ENCODE data around the gene KCTD1. TPM values are rescaled to one million over a fixed set of nuclear protein-coding genes. Genes with fewer than 3 reads are reported as not detected.

KCTD1 gene
- total and polyA plus RNA-seq, 2 of the 8 experiments (the other 6 are each of a cell fraction or from before 2014, with no cell fraction given), result 7.7 to 14.0 TPM

- TF ChIP-seq CTCF (IDR thresholded peaks at IDR 0.05; ENCODE audit: control extremely low read depth in 1 of 3, insufficient read depth in 1 of 3, low read depth in 1 of 3, low read length in 3 of 3) (peak in 1 of 3 experiments; percentile 12; a peak in 1 of 4 replicates), KDM4A (IDR thresholded peaks at IDR 0.05; ENCODE audit: low read depth, low read length, severe bottlenecking) (no peak)
Observed at GRCh38 chr18:26482569-26482968, 65.8 kb downstream of the KCTD1 start (continued).

Data from H1 (cell line).